Neural cell (in vitro differentiated cells): ENCODE results near the gene ZNF804A. TPM values are rescaled to one million over a fixed set of nuclear protein-coding genes. Genes with fewer than 3 reads are reported as not detected.

Source experiments
- H2AFZ ChIP-seq: fragments of 200-600, 300-800 bp; sonication (generic), shearing (Covaris generic); 2 replicates; pipeline ENCODE4 v1.6.0; 2014; ENCODE audit warnings: low read depth, mild to moderate bottlenecking, antibody characterized with exemption, low read length, moderate library complexity
- H3F3A ChIP-seq: fragments of 200-600 bp; shearing (Covaris generic); 2 replicates; pipeline ENCODE4 v1.6.1; 2016; ENCODE audit warnings: mild to moderate bottlenecking, moderate library complexity, mixed read lengths, antibody characterized with exemption, low read length; ENCODE audit not compliant: insufficient read depth, poor library complexity, severe bottlenecking
- H3K27ac ChIP-seq: fragments of 200-600, 300-800 bp; sonication (generic), shearing (Covaris generic); 2 replicates; pipeline ENCODE4 v1.5.1; 2014; ENCODE audit warnings: mild to moderate bottlenecking, low read length, moderate library complexity
- H3K27me3 ChIP-seq: fragments of 300-800, 200-600 bp; sonication (generic), shearing (Covaris generic); 2 replicates; pipeline ENCODE4 v1.6.0; 2014; ENCODE audit warnings: mild to moderate bottlenecking, low read depth, low read length, moderate library complexity; ENCODE audit not compliant: insufficient read depth
- H3K36me3 ChIP-seq: fragments of 300-800, 200-600 bp; sonication (generic), shearing (Covaris generic); 2 replicates; pipeline ENCODE4 v1.5.1; 2014; ENCODE audit warnings: mild to moderate bottlenecking, antibody characterized with exemption, low read length, moderate library complexity; ENCODE audit not compliant: insufficient read depth
- H3K4me2 ChIP-seq: fragments of 300-800, 200-600 bp; sonication (generic), shearing (Covaris generic); 2 replicates; pipeline ENCODE4 v1.6.0; 2014; ENCODE audit warnings: mild to moderate bottlenecking, low read length
- H3K4me3 ChIP-seq: fragments of 300-800, 200-600 bp; sonication (generic), shearing (Covaris generic); 2 replicates; pipeline ENCODE4 v1.5.1; 2014; ENCODE audit warnings: mild to moderate bottlenecking, low read length, moderate library complexity
- H3K79me2 ChIP-seq: fragments of 200-600 bp; shearing (Covaris generic); replicated peaks from 2 replicates; pipeline ENCODE4 v1.6.0; 2014; ENCODE audit warnings: mild to moderate bottlenecking, low read length, moderate library complexity; ENCODE audit not compliant: insufficient read depth
- H3K9ac ChIP-seq: fragments of 300-800, 200-600 bp; sonication (generic), shearing (Covaris generic); 2 replicates; pipeline ENCODE4 v1.6.1; 2016; ENCODE audit warnings: mild to moderate bottlenecking, low read length, mixed read lengths
- H3K9me2 ChIP-seq: fragments of 200-600 bp; shearing (Covaris generic); 2 replicates; pipeline ENCODE4 v1.6.1; 2016; ENCODE audit warnings: mild to moderate bottlenecking, low read length, mixed read lengths; ENCODE audit not compliant: insufficient read depth
- H3K9me3 ChIP-seq: fragments of 200-600, 300-800 bp; sonication (generic), shearing (Covaris generic); 2 replicates; pipeline ENCODE4 v1.6.1; 2016; ENCODE audit warnings: mild to moderate bottlenecking, mixed run types, low read length, moderate library complexity, mixed read lengths
- H4K20me1 ChIP-seq: fragments of 200-600 bp; shearing (Covaris generic); 2 replicates; pipeline ENCODE4 v1.6.1; 2016; ENCODE audit warnings: mild to moderate bottlenecking, mixed run types; ENCODE audit not compliant: insufficient read depth
- CTCF ChIP-seq: fragments of 450-650 bp; IDR thresholded peaks from 2 replicates; pipeline ENCODE4 v1.5.1; 2014; ENCODE audit warnings: antibody characterized with exemption, mild to moderate bottlenecking, moderate library complexity; ENCODE audit not compliant: poor library complexity, severe bottlenecking
- EP300 ChIP-seq: fragments of 450-650 bp; conservative IDR thresholded peaks from 2 replicates; pipeline ENCODE4 v1.6.1; 2014; ENCODE audit warnings: antibody characterized with exemption, mild to moderate bottlenecking, moderate library complexity; ENCODE audit not compliant: poor library complexity, severe bottlenecking
- EZH2 ChIP-seq: fragments of 200-600, 300-800 bp; shearing (Covaris generic), sonication (generic); IDR thresholded peaks from 2 replicates; pipeline ENCODE4 v1.6.1; 2014; ENCODE audit warnings: antibody characterized with exemption, low read length, borderline replicate concordance, mild to moderate bottlenecking; ENCODE audit not compliant: insufficient read depth, poor library complexity, severe bottlenecking
- MXI1 ChIP-seq: fragments of 450-650 bp; conservative IDR thresholded peaks from 2 replicates; pipeline ENCODE4 v1.6.1; 2014; ENCODE audit warnings: antibody characterized with exemption, mild to moderate bottlenecking; ENCODE audit not compliant: poor library complexity, severe bottlenecking
- POLR2AphosphoS5 ChIP-seq: IDR thresholded peaks from 2 replicates; pipeline ENCODE4 v1.6.1; 2012
- RAD21 ChIP-seq: fragments of 450-650 bp; conservative IDR thresholded peaks from 2 replicates; pipeline ENCODE4 v1.6.1; 2014; ENCODE audit warnings: antibody characterized with exemption, mild to moderate bottlenecking, moderate library complexity
- REST ChIP-seq: IDR thresholded peaks from 2 replicates; pipeline ENCODE4 v1.6.1; 2012; ENCODE audit warnings: borderline replicate concordance
- SMC3 ChIP-seq: fragments of 450-650 bp; conservative IDR thresholded peaks from 2 replicates; pipeline ENCODE4 v1.6.1; 2014; ENCODE audit warnings: antibody characterized with exemption, mild to moderate bottlenecking, moderate library complexity; ENCODE audit not compliant: poor library complexity
- TAF1 ChIP-seq: IDR thresholded peaks from 2 replicates; pipeline ENCODE4 v1.6.1; 2012; ENCODE audit warnings: low read depth
- polyA plus RNA-seq: library from polyadenylated mRNA; depleted of rRNA; stranded (reverse); fragments of >200 nt; gene quantifications from 2 replicates; pipeline ENCODE4 v1.2.3, GENCODE V29; 2014

The ZNF804A gene
- polyA plus RNA-seq, 1 donor from 2014 or later: 2.7 TPM

GRCh38 chr2:184696644-184697043 is 98.3 kb downstream of the ZNF804A start:
- no peak overlapping the region for H3K4me3 ChIP-seq
- TF ChIP-seq TAF1 (no peak), RAD21 (no peak), REST (no peak), EZH2 (no peak), POLR2AphosphoS5 (no peak), CTCF (no peak), EP300 (no peak), MXI1 (no peak), SMC3 (no peak)
- H3K27ac ChIP-seq: no peak overlapping the region
- H3K4me2 ChIP-seq: no peak overlapping the region
- no peaks in the 10 kb centered on the region for H4K20me1 ChIP-seq
- no peak overlapping the region for H3K9ac ChIP-seq
- H3K9me3 ChIP-seq: no peaks in the 10 kb centered on the region
- H3K9me2 ChIP-seq: no peaks in the 10 kb centered on the region
- no peaks in the 10 kb centered on the region for H3K79me2 ChIP-seq
- no peaks in the 10 kb centered on the region for H3F3A ChIP-seq
- H3K27me3 ChIP-seq: no peaks in the 10 kb centered on the region
- H2AFZ ChIP-seq: no peak overlapping the region
- no peaks in the 10 kb centered on the region for H3K36me3 ChIP-seq

- H4K20me1 ChIP-seq: no peaks in the 10 kb centered on the region
- no peak overlapping the region for H3K9ac ChIP-seq
- H3F3A ChIP-seq: no peaks in the 10 kb centered on the region
- no peaks in the 10 kb centered on the region for H3K9me2 ChIP-seq
- H3K36me3 ChIP-seq: no peaks in the 10 kb centered on the region
- H3K27ac ChIP-seq: no peak overlapping the region
- no peak overlapping the region for H3K4me2 ChIP-seq
- H3K4me3 ChIP-seq: no peak overlapping the region
- no peaks in the 10 kb centered on the region for H3K79me2 ChIP-seq
- H3K9me3 ChIP-seq: no peaks in the 10 kb centered on the region
- no peak for TF ChIP-seq EP300
- no peak for TF ChIP-seq REST
- no peak for TF ChIP-seq MXI1
- no peak for TF ChIP-seq POLR2AphosphoS5
- TF ChIP-seq TAF1: no peak
- no peak for TF ChIP-seq RAD21
- TF ChIP-seq CTCF: no peak
- no peak for TF ChIP-seq EZH2
- TF ChIP-seq SMC3: no peak
- H3K27me3 ChIP-seq: no peaks in the 10 kb centered on the region
- H2AFZ ChIP-seq: no peak overlapping the region
Measured at GRCh38 chr2:184698476-184698875, 100.1 kb downstream of the ZNF804A start.
